GM12875 (cell line): ENCODE data around the gene DDX39B.
"Not testable (repeated sequence)": the region's sequence is repeated elsewhere in the genome, so short reads cannot be mapped to it uniquely, and the experiment has no call there.

Experiments
- H3K4me3 ChIP-seq: one replicate; pipeline ENCODE4 v1.5.1; 2011; ENCODE audit warnings: low read depth, low read length, control low read depth
- CTCF ChIP-seq: IDR thresholded peaks from 2 replicates; pipeline ENCODE4 v1.5.1; 2011; ENCODE audit warnings: low read depth, mild to moderate bottlenecking, control low read depth, inconsistent platforms, low read length, moderate library complexity, borderline replicate concordance; ENCODE audit not compliant: insufficient read depth

DDX39B gene

GRCh38 chr6:31556307-31556706 lies 14.5 kb upstream of the DDX39B start:
- no peak for TF ChIP-seq CTCF
- no peak overlapping the region for H3K4me3 ChIP-seq

GRCh38 chr6:31551371-31551770 lies 9.6 kb upstream of the DDX39B start:
- H3K4me3 ChIP-seq = not testable (repeated sequence)
- peak; percentile 62; the same call in 1 of the 2 replicates for TF ChIP-seq CTCF

- TF ChIP-seq CTCF = no peak
- H3K4me3 ChIP-seq = no peak overlapping the region
Observed at GRCh38 chr6:31548544-31548873, 6.7 kb upstream of the DDX39B start.

- no peak for TF ChIP-seq CTCF
- no peak overlapping the region for H3K4me3 ChIP-seq
Observed at GRCh38 chr6:31547727-31548543, 6.1 kb upstream of the DDX39B start.

GRCh38 chr6:31546958-31547726 lies 5.3 kb upstream of the DDX39B start, which contains the start of gene NFKBIL1:
NFKBIL1 (plus strand) TSS chr6:31547608; CDS start chr6:31547695, 87 bp downstream.
- H3K4me3 ChIP-seq = peak within 1 kb of the TSS; percentile 49
- no peak for TF ChIP-seq CTCF

GRCh38 chr6:31546339-31546957 lies 4.6 kb upstream of the DDX39B start, which contains the start of gene ATP6V1G2:
ATP6V1G2 (minus strand) TSS chr6:31546608; CDS start chr6:31546559, 49 bp downstream.
- peak; percentile 95 for TF ChIP-seq CTCF
- H3K4me3 ChIP-seq = peak within 1 kb of the TSS; percentile 49

- no peak for TF ChIP-seq CTCF
- no peak overlapping the region for H3K4me3 ChIP-seq
Observed at GRCh38 chr6:31545291-31545690, 3.5 kb upstream of the DDX39B start.
